GM19328 (cell line): ENCODE data around the gene GPBP1.

Experiments
- ATAC-seq: cut with Tn5 transposase; IDR thresholded peaks from one replicate; pipeline ENCODE4 v1.9.1; 2021; ENCODE audit warnings: mild to moderate bottlenecking, moderate library complexity; ENCODE audit not compliant: unreplicated experiment

Gene GPBP1

GRCh38 chr5:57209316-57210040 is 35.6 kb downstream of the GPBP1 start:
- ATAC-seq: no peak

- ATAC-seq: no peak
These were observed 36.8 kb downstream of the GPBP1 start for GRCh38 chr5:57210633-57211032.

- ATAC-seq: no peak
These were observed 37.2 kb downstream of the GPBP1 start for GRCh38 chr5:57211039-57211438.

- no peak for ATAC-seq
These were observed 41.9 kb downstream of the GPBP1 start for GRCh38 chr5:57215629-57216195.

GRCh38 chr5:57216714-57217113 is 42.9 kb downstream of the GPBP1 start:
- no peak for ATAC-seq

- ATAC-seq: no peak
These were observed 45.5 kb downstream of the GPBP1 start for GRCh38 chr5:57219386-57219785.

GRCh38 chr5:57221049-57221568 is 47.2 kb downstream of the GPBP1 start:
- no peak for ATAC-seq

GRCh38 chr5:57225553-57225952 is 51.7 kb downstream of the GPBP1 start:
- no peak for ATAC-seq

GRCh38 chr5:57229313-57229712 is 55.5 kb downstream of the GPBP1 start:
- ATAC-seq: no peak

- no peak for ATAC-seq
These were observed 57.7 kb downstream of the GPBP1 start for GRCh38 chr5:57231607-57232006.

GRCh38 chr5:57232293-57233033 is 58.6 kb downstream of the GPBP1 start:
- ATAC-seq: no peak

GRCh38 chr5:57243286-57244137 is 69.7 kb downstream of the GPBP1 start:
- no peak for ATAC-seq

- no peak for ATAC-seq
These were observed 70.5 kb downstream of the GPBP1 start for GRCh38 chr5:57244331-57244730.

- ATAC-seq: no peak
These were observed 72.6 kb downstream of the GPBP1 start for GRCh38 chr5:57246426-57246825.

GRCh38 chr5:57247765-57248164 is 73.9 kb downstream of the GPBP1 start:
- ATAC-seq: no peak

- ATAC-seq: no peak
These were observed 75.5 kb downstream of the GPBP1 start for GRCh38 chr5:57249265-57249874.

GRCh38 chr5:57258052-57258451 is 84.2 kb downstream of the GPBP1 start:
- no peak for ATAC-seq

GRCh38 chr5:57258943-57259342 is 85.1 kb downstream of the GPBP1 start:
- no peak for ATAC-seq

- ATAC-seq: no peak
These were observed 85.8 kb downstream of the GPBP1 start for GRCh38 chr5:57259704-57260103.

GRCh38 chr5:57262541-57262940 is 88.7 kb downstream of the GPBP1 start:
- ATAC-seq: no peak

GRCh38 chr5:57267805-57268204 is 93.9 kb downstream of the GPBP1 start:
- ATAC-seq: no peak
